CD14-positive monocyte (primary cell): ENCODE results near the gene NPRL2. TPM values are rescaled to one million over a fixed set of nuclear protein-coding genes. Genes with fewer than 3 reads are reported as not detected.

ENCODE experiments used
- DNase-seq, 3 donors: peaks; one replicate each; pipeline ENCODE4 v3.0.0-alpha.2; 2011 to 2022
- H2AFZ ChIP-seq: 2 replicates; pipeline ENCODE4 v1.6.0; 2012; ENCODE audit warnings: mild to moderate bottlenecking, low read depth, low read length, inconsistent platforms; ENCODE audit not compliant: insufficient read depth, poor library complexity, severe bottlenecking
- H3K27ac ChIP-seq, 2 donors: 1 replicate in 1 of 2; 2 replicates in 1 of 2; pipeline ENCODE4 v1.5.1; 2012 to 2013; ENCODE audit warnings: low read length in 2 of 2, control low read depth in 1 of 2, inconsistent platforms in 1 of 2, low read depth in 1 of 2, mild to moderate bottlenecking in 1 of 2
- H3K27me3 ChIP-seq, 2 donors: one replicate each; pipeline versions ENCODE4 v1.6.0 to v1.6.1; 2011 to 2013; ENCODE audit warnings: low read length in 2 of 2; ENCODE audit not compliant: control insufficient read depth in 2 of 2, insufficient read depth in 2 of 2
- H3K36me3 ChIP-seq, 2 donors: replicated peaks in 1 of 2; 1 replicate in 1 of 2; 2 replicates in 1 of 2; pipeline versions ENCODE4 v1.5.1 to v1.6.1; 2012 to 2013; ENCODE audit warnings: low read length in 2 of 2, control low read depth in 1 of 2, inconsistent platforms in 1 of 2, mild to moderate bottlenecking in 1 of 2; ENCODE audit not compliant: insufficient read depth in 2 of 2, control insufficient read depth in 1 of 2
- H3K4me1 ChIP-seq, 2 donors: 1 replicate in 1 of 2; 2 replicates in 1 of 2; pipeline versions ENCODE4 v1.5.1 to v1.6.1; 2012 to 2013; ENCODE audit warnings: low read length in 2 of 2, control low read depth in 1 of 2, inconsistent platforms in 1 of 2, mild to moderate bottlenecking in 1 of 2, moderate library complexity in 1 of 2; ENCODE audit not compliant: insufficient read depth in 2 of 2, control insufficient read depth in 1 of 2
- H3K4me2 ChIP-seq: replicated peaks from 2 replicates; pipeline ENCODE3; 2012; ENCODE audit warnings: low read length, moderate library complexity, mild to moderate bottlenecking; ENCODE audit not compliant: poor library complexity, severe bottlenecking; ENCODE audit errors: extremely low read depth
- H3K4me3 ChIP-seq, 3 experiments: fragments of 200-600 bp in 1 of 3; sonication (generic) in 1 of 3; replicated peaks in 1 of 3; 1 replicate in 2 of 3; 2 replicates in 1 of 3; pipeline ENCODE4 v1.5.1; 2011 to 2013; ENCODE audit warnings: low read length in 3 of 3, mild to moderate bottlenecking in 3 of 3, control low read depth in 2 of 3, low read depth in 2 of 3, inconsistent platforms in 1 of 3, moderate library complexity in 1 of 3
- H3K79me2 ChIP-seq: 2 replicates; pipeline ENCODE4 v1.6.0; 2012; ENCODE audit warnings: mild to moderate bottlenecking, control low read depth, inconsistent platforms, low read length, moderate library complexity; ENCODE audit not compliant: insufficient read depth
- H3K9ac ChIP-seq: 2 replicates; pipeline ENCODE4 v1.6.0; 2017; ENCODE audit warnings: low read length, mild to moderate bottlenecking; ENCODE audit not compliant: insufficient read depth, poor library complexity, severe bottlenecking
- H3K9me3 ChIP-seq, 2 donors: replicated peaks in 1 of 2; 1 replicate in 1 of 2; 2 replicates in 1 of 2; pipeline versions ENCODE4 v1.5.1 to v1.6.1; 2012 to 2013; ENCODE audit warnings: low read length in 2 of 2, control low read depth in 1 of 2; ENCODE audit not compliant: control insufficient read depth in 1 of 2, insufficient read depth in 1 of 2
- H4K20me1 ChIP-seq: 2 replicates; pipeline ENCODE4 v1.6.0; 2012; ENCODE audit warnings: mild to moderate bottlenecking, low read length, control low read depth, moderate library complexity; ENCODE audit not compliant: insufficient read depth
- H3K27ac Mint-ChIP-seq, 7 donors: one replicate each; pipeline ENCODE4 v1.8.0; 2020; ENCODE audit warnings: mild to moderate bottlenecking in 7 of 7, mixed read lengths in 7 of 7, moderate library complexity in 6 of 7, inconsistent platforms in 2 of 7
- H3K27me3 Mint-ChIP-seq, 3 donors: one replicate each; pipeline ENCODE4 v1.8.0; 2021 to 2022; ENCODE audit warnings: low read depth in 3 of 3, mild to moderate bottlenecking in 3 of 3, mixed read lengths in 3 of 3, moderate library complexity in 3 of 3, inconsistent platforms in 1 of 3
- H3K36me3 Mint-ChIP-seq, 2 donors: one replicate each; pipeline ENCODE4 v1.8.0; 2020; ENCODE audit warnings: mixed read lengths in 2 of 2, inconsistent platforms in 1 of 2, mild to moderate bottlenecking in 1 of 2
- H3K4me1 Mint-ChIP-seq: one replicate; pipeline ENCODE4 v1.8.0; 2020; ENCODE audit warnings: mild to moderate bottlenecking, mixed read lengths
- H3K4me3 Mint-ChIP-seq, 2 donors: one replicate each; pipeline ENCODE4 v1.8.0; 2020; ENCODE audit warnings: mild to moderate bottlenecking in 2 of 2, mixed read lengths in 2 of 2, moderate library complexity in 1 of 2
- H3K9me3 Mint-ChIP-seq, 7 donors: one replicate each; pipeline ENCODE4 v1.8.0; 2020 to 2022; ENCODE audit warnings: mixed read lengths in 7 of 7, mild to moderate bottlenecking in 6 of 7, moderate library complexity in 6 of 7, inconsistent platforms in 2 of 7
- CTCF ChIP-seq: fragments of 200-600 bp; IDR thresholded peaks from one replicate; pipeline ENCODE4 v1.8.0; 2022; ENCODE audit warnings: antibody characterized with exemption, mild to moderate bottlenecking
- WGBS: methylation state at CpG from one replicate; pipeline ENCODE4 v1.1.5; 2013; ENCODE audit warnings: missing lambda C conversion rate; ENCODE audit not compliant: insufficient coverage; 5-methylcytosine and 5-hydroxymethylcytosine counted together
- intact Hi-C, 2 donors: fragments of 100-400 bp; cut with micrococcal nuclease; formaldehyde crosslinking; loops; one replicate each; pipeline versions ENCODE4 v1.15.0 to v1.15.1; 2023
- polyA plus RNA-seq, 3 donors: library from polyadenylated mRNA; depleted of rRNA in 1 of 3; unstranded in 2 of 3; stranded (reverse) in 1 of 3; fragments of 300-500 nt in 2 of 3; fragments of >200 nt in 1 of 3; fragmentation: Illumina TruSeq in 2 of 3; gene quantifications; 1 replicate in 2 of 3; 2 replicates in 1 of 3; pipeline ENCODE4 v1.2.3, GENCODE V29; 2012 to 2021

The NPRL2 gene
- polyA plus RNA-seq, 3 donors: 20.9 to 37.9 (median 23.5) TPM

- peak; percentile 47 to 63 (median 60) for DNase-seq
- peak within 1 kb of the TSS; percentile 95 for H3K4me2 ChIP-seq
- under 1% methylated on average over 80 of the region's 85 CpGs for WGBS
- intact Hi-C loops: no loop called here
- H3K9me3 ChIP-seq: no peaks in the 10 kb centered on the region
- Mint-ChIP-seq H3K4me3 (peak within 1 kb of the TSS; percentile 79 to 96), H3K36me3 (peaks cover 13 to 18% of the 10 kb centered on the region in 2 donors), H3K9me3 (no peaks in the 10 kb centered on the region), H3K4me1 (peaks cover 69% of the 10 kb centered on the region), H3K27ac (peak within 1 kb of the TSS; percentile 94 to 99 (median 96)), H3K27me3 (no peaks in the 10 kb centered on the region)
- peaks cover 6 to 10% of the 10 kb centered on the region in 2 donors for H3K36me3 ChIP-seq
- peaks cover 21% of the 10 kb centered on the region for H4K20me1 ChIP-seq
- no peak for TF ChIP-seq CTCF
- H3K79me2 ChIP-seq: peaks cover 69% of the 10 kb centered on the region
- peak within 1 kb of the TSS; percentile 50 to 94 (median 83) for H3K4me3 ChIP-seq
- H3K9ac ChIP-seq: peak within 1 kb of the TSS; percentile 94
- peak within 1 kb of the TSS; percentile 77 for H2AFZ ChIP-seq
- H3K27me3 ChIP-seq: no peaks in the 10 kb centered on the region
- peak within 1 kb of the TSS; percentile 91 to 98 for H3K27ac ChIP-seq
- peaks cover 59 to 92% of the 10 kb centered on the region in 2 donors for H3K4me1 ChIP-seq
These were observed 9.9 kb downstream of the NPRL2 start, which contains the start of gene RASSF1 for GRCh38 chr3:50340448-50341329. RASSF1 (minus strand) TSS chr3:50340836; CDS start chr3:50340805, 31 bp downstream.

- Mint-ChIP-seq H3K36me3 (peaks cover 15 to 23% of the 10 kb centered on the region in 2 donors), H3K4me1 (peaks cover 67% of the 10 kb centered on the region), H3K27me3 (no peaks in the 10 kb centered on the region), H3K9me3 (no peaks in the 10 kb centered on the region), H3K27ac (peak overlapping the region; percentile 92 to 99 (median 96)), H3K4me3 (peak overlapping the region; percentile 79 to 96)
- no peaks in the 10 kb centered on the region for H3K9me3 ChIP-seq
- peaks cover 59 to 89% of the 10 kb centered on the region in 2 donors for H3K4me1 ChIP-seq
- peak overlapping the region; percentile 50 to 94 (median 83) for H3K4me3 ChIP-seq
- peaks cover 71% of the 10 kb centered on the region for H3K79me2 ChIP-seq
- H3K9ac ChIP-seq: peak overlapping the region; percentile 94
- H3K36me3 ChIP-seq: peaks cover 8 to 13% of the 10 kb centered on the region in 2 donors
- peak overlapping the region; percentile 95 for H3K4me2 ChIP-seq
- peak overlapping the region; percentile 77 for H2AFZ ChIP-seq
- 2% methylated on average over 9 of the region's 9 CpGs for WGBS
- H4K20me1 ChIP-seq: peaks cover 25% of the 10 kb centered on the region
- intact Hi-C loops: no loop called here
- H3K27ac ChIP-seq: peak overlapping the region; percentile 91 to 98
- no peak for TF ChIP-seq CTCF
- H3K27me3 ChIP-seq: no peaks in the 10 kb centered on the region
- no peak for DNase-seq
These were observed 10.5 kb downstream of the NPRL2 start for GRCh38 chr3:50340147-50340447.
